Common myeloid progenitor, CD34-positive (primary cell): Measurements from ENCODE around the gene CER1.

Source experiments
- CTCF ChIA-PET: fragments of 350-600 bp; sonication (Branson Sonifier 250); formaldehyde crosslinking; loops from one replicate; lab custom pipeline; 2021; ENCODE audit warnings: antibody characterized with exemption; lab: Charles Lee
- POLR2A ChIA-PET: fragments of 350-600 bp; sonication (Branson Sonifier 250); formaldehyde crosslinking; loops from one replicate; lab custom pipeline; 2021; ENCODE audit warnings: antibody characterized with exemption; lab: Charles Lee
- DNase-seq, 3 donors: peaks; one replicate each; pipeline versions ENCODE4 v3.0.0 to v3.0.0-alpha.2; 2013
- H3K27ac ChIP-seq, 2 experiments: 1 replicate in 1 of 2; 2 replicates in 1 of 2; pipeline ENCODE4 v1.7.0; 2013; ENCODE audit warnings: inconsistent platforms in 2 of 2, low read length in 2 of 2, mild to moderate bottlenecking in 2 of 2, low read depth in 1 of 2, moderate library complexity in 1 of 2; ENCODE audit not compliant: severe bottlenecking in 2 of 2, insufficient read depth in 1 of 2, poor library complexity in 1 of 2
- H3K27me3 ChIP-seq, 5 experiments: replicated peaks in 2 of 5; 1 replicate in 3 of 5; 2 replicates in 2 of 5; pipeline versions ENCODE4 v1.6.1 to v1.7.0; 2013; ENCODE audit warnings: low read length in 4 of 5, mild to moderate bottlenecking in 2 of 5, moderate library complexity in 2 of 5, inconsistent platforms in 1 of 5; ENCODE audit not compliant: insufficient read depth in 5 of 5, control insufficient read depth in 4 of 5
- H3K36me3 ChIP-seq, 4 experiments: 1 replicate in 2 of 4; 2 replicates in 2 of 4; pipeline versions ENCODE4 v1.6.1 to v1.7.0; 2013; ENCODE audit warnings: low read length in 3 of 4, control low read depth in 1 of 4, mild to moderate bottlenecking in 1 of 4; ENCODE audit not compliant: control insufficient read depth in 4 of 4, insufficient read depth in 4 of 4
- H3K4me1 ChIP-seq, 4 experiments: 1 replicate in 3 of 4; 2 replicates in 1 of 4; pipeline versions ENCODE4 v1.6.1 to v1.7.1; 2013; ENCODE audit warnings: low read length in 3 of 4, mild to moderate bottlenecking in 3 of 4, control low read depth in 1 of 4, inconsistent platforms in 1 of 4, moderate library complexity in 1 of 4; ENCODE audit not compliant: control insufficient read depth in 4 of 4, insufficient read depth in 4 of 4; ENCODE audit errors: control extremely low read depth in 1 of 4
- H3K4me3 ChIP-seq, 7 experiments: 1 replicate in 4 of 7; 2 replicates in 3 of 7; pipeline versions ENCODE4 v1.5.1 to v1.7.0; 2013; ENCODE audit warnings: mild to moderate bottlenecking in 7 of 7, low read length in 6 of 7, moderate library complexity in 6 of 7, inconsistent platforms in 2 of 7, low read depth in 2 of 7, control low read depth in 1 of 7; ENCODE audit not compliant: insufficient read depth in 4 of 7, control insufficient read depth in 1 of 7; ENCODE audit errors: extremely low read depth in 1 of 7
- H3K9me3 ChIP-seq, 5 experiments: 1 replicate in 4 of 5; 2 replicates in 1 of 5; pipeline versions ENCODE4 v1.6.1 to v1.7.1; 2013; ENCODE audit warnings: low read length in 4 of 5, mild to moderate bottlenecking in 2 of 5, inconsistent platforms in 1 of 5, low read depth in 1 of 5, moderate library complexity in 1 of 5; ENCODE audit not compliant: control insufficient read depth in 4 of 5, insufficient read depth in 2 of 5; ENCODE audit errors: control extremely low read depth in 1 of 5
- WGBS: methylation state at CpG from one replicate; pipeline ENCODE4 v1.1.5; 2013; ENCODE audit not compliant: insufficient coverage; 5-methylcytosine and 5-hydroxymethylcytosine counted together

CER1 gene

GRCh38 chr9:14704281-14704680, 18.3 kb downstream of the CER1 start:
- H3K4me3 ChIP-seq = no peak overlapping the region
- no peak overlapping the region for H3K27ac ChIP-seq
- DNase-seq = no peak
- 100% methylated on average over 3 of the region's 3 CpGs for WGBS
- H3K27me3 ChIP-seq = peaks cover 0 to 2% (median 0%) of the 10 kb centered on the region in 5 experiments
- H3K9me3 ChIP-seq = peaks cover 2 to 17% (median 10%) of the 10 kb centered on the region in 5 experiments
- H3K36me3 ChIP-seq = no peaks in the 10 kb centered on the region
- ChIA-PET POLR2A (no interaction called here), CTCF (no interaction called here)
- H3K4me1 ChIP-seq = no peaks in the 10 kb centered on the region

GRCh38 chr9:14702200-14702720, 20.3 kb downstream of the CER1 start:
- Histone ChIP-seq H3K4me3 (no peak overlapping the region), H3K4me1 (no peaks in the 10 kb centered on the region), H3K27me3 (peaks cover 0 to 2% (median 0%) of the 10 kb centered on the region in 5 experiments), H3K36me3 (no peaks in the 10 kb centered on the region), H3K27ac (no peak overlapping the region), H3K9me3 (peaks cover 2 to 17% (median 10%) of the 10 kb centered on the region in 5 experiments)
- no CpG with 5 or more reads among the region's 4 CpGs for WGBS
- ChIA-PET CTCF (no interaction called here), POLR2A (no interaction called here)
- DNase-seq = no peak

- POLR2A ChIA-PET = no interaction called here
Measured at GRCh38 chr9:14693251-14693861, 29.2 kb downstream of the CER1 start, which contains the start of gene ZDHHC21. ZDHHC21 (minus strand) TSS chr9:14693432; CDS start chr9:14674340, 19,092 bp downstream.

GRCh38 chr9:14692470-14693250, 29.9 kb downstream of the CER1 start:
- peak; percentile 4 to 59 (median 42) for DNase-seq
- Histone ChIP-seq H3K4me1 (peaks cover 4 to 27% (median 16%) of the 10 kb centered on the region in 4 experiments), H3K36me3 (peaks cover 2 to 18% (median 10%) of the 10 kb centered on the region in 4 experiments), H3K9me3 (no peaks in the 10 kb centered on the region), H3K4me3 (peak overlapping the region; percentile 68 to 91 (median 77)), H3K27me3 (peaks cover 0 to 4% (median 0%) of the 10 kb centered on the region in 5 experiments), H3K27ac (peak overlapping the region in 1 of 2 experiments; percentile 18)
- 37% methylated on average over 3 of the region's 35 CpGs for WGBS
- ChIA-PET POLR2A (no interaction called here), CTCF (no interaction called here)

More at GRCh38 chr9:14693251-14693861, 29.2 kb downstream of the CER1 start, which contains the start of gene ZDHHC21:
- CTCF ChIA-PET = no interaction called here
- WGBS = 3% methylated on average over 21 of the region's 50 CpGs
- Histone ChIP-seq H3K4me1 (peaks cover 4 to 27% (median 16%) of the 10 kb centered on the region in 4 experiments), H3K9me3 (no peaks in the 10 kb centered on the region), H3K27me3 (peaks cover 0 to 4% (median 0%) of the 10 kb centered on the region in 5 experiments), H3K4me3 (peak within 1 kb of the TSS; percentile 68 to 91 (median 77)), H3K36me3 (peaks cover 2 to 14% (median 9%) of the 10 kb centered on the region in 4 experiments), H3K27ac (peak within 1 kb of the TSS in 1 of 2 experiments; percentile 61)
- peak; percentile 20 to 70 (median 42) for DNase-seq

GRCh38 chr9:14690948-14691730, 31.4 kb downstream of the CER1 start:
- Histone ChIP-seq H3K27me3 (no peaks in the 10 kb centered on the region), H3K4me1 (peaks cover 4 to 27% (median 16%) of the 10 kb centered on the region in 4 experiments), H3K9me3 (no peaks in the 10 kb centered on the region), H3K4me3 (no peak overlapping the region), H3K27ac (no peak overlapping the region), H3K36me3 (peaks cover 5 to 29% (median 16%) of the 10 kb centered on the region in 4 experiments)
- WGBS = no CpG with 5 or more reads among the region's 7 CpGs
- CTCF ChIA-PET = no interaction called here
- POLR2A ChIA-PET = no interaction called here
- peak in 1 of 3 donors; percentile 13 for DNase-seq

- ChIA-PET CTCF (interaction anchor here (1.0 kb wide), 1 partner anchor 83 kb away, joined by 5 read pairs; no protein-coding TSS in a partner anchor), POLR2A (no interaction called here)
- H3K27ac ChIP-seq = no peak overlapping the region
- H3K4me1 ChIP-seq = peaks cover 0 to 20% (median 5%) of the 10 kb centered on the region in 4 experiments
- no peak overlapping the region for H3K4me3 ChIP-seq
- WGBS = 94% methylated on average over 10 of the region's 12 CpGs
- H3K9me3 ChIP-seq = no peaks in the 10 kb centered on the region
- peaks cover 7 to 30% (median 17%) of the 10 kb centered on the region in 4 experiments for H3K36me3 ChIP-seq
- DNase-seq = no peak
- no peaks in the 10 kb centered on the region for H3K27me3 ChIP-seq
Measured at GRCh38 chr9:14687042-14687719, 35.4 kb downstream of the CER1 start.
